CD4-positive, alpha-beta T cell (primary cell): ENCODE measurements around the gene PRR13. TPM values are rescaled to one million over a fixed set of nuclear protein-coding genes. Genes with fewer than 3 reads are reported as not detected.
"Not testable (repeated sequence)": the region's sequence is repeated elsewhere in the genome, so short reads cannot be mapped to it uniquely, and the experiment has no call there.

Source experiments
- ATAC-seq: fragments of 200-7000 bp; cut with Tn5 transposase; one replicate; pipeline ENCODE4 v1.10.0; 2022; ENCODE audit warnings: mild to moderate bottlenecking; ENCODE audit not compliant: poor library complexity
- CTCF ChIA-PET: fragments of 350-600 bp; sonication (Branson Sonifier 250); formaldehyde crosslinking; loops from one replicate; lab custom pipeline; 2021; ENCODE audit warnings: antibody characterized with exemption, inconsistent platforms; lab: Charles Lee
- POLR2A ChIA-PET: fragments of 350-600 bp; sonication (Branson Sonifier 250); formaldehyde crosslinking; loops from one replicate; lab custom pipeline; 2021; ENCODE audit warnings: antibody characterized with exemption, inconsistent platforms; lab: Charles Lee
- DNase-seq, 14 experiments: peaks; one replicate each; pipeline ENCODE4 v3.0.0-alpha.2; 2013 to 2020; ENCODE audit warnings: mixed read lengths in 2 of 14
- H3K27ac ChIP-seq, 2 donors: one replicate each; pipeline versions ENCODE4 v1.5.1 to v1.7.0; 2013; ENCODE audit warnings: low read length in 2 of 2, low read depth in 1 of 2, mild to moderate bottlenecking in 1 of 2
- H3K27me3 ChIP-seq, 2 experiments: 1 replicate in 1 of 2; 2 replicates in 1 of 2; pipeline versions ENCODE4 v1.6.1 to v1.7.0; 2013; ENCODE audit warnings: low read length in 2 of 2, control low read depth in 1 of 2, mild to moderate bottlenecking in 1 of 2, moderate library complexity in 1 of 2; ENCODE audit not compliant: insufficient read depth in 2 of 2, control insufficient read depth in 1 of 2
- H3K36me3 ChIP-seq: one replicate; pipeline ENCODE4 v1.6.1; 2013; ENCODE audit warnings: low read length, control low read depth; ENCODE audit not compliant: insufficient read depth
- H3K4me1 ChIP-seq: one replicate; pipeline ENCODE4 v1.6.1; 2013; ENCODE audit warnings: low read length, control low read depth; ENCODE audit not compliant: insufficient read depth
- H3K4me3 ChIP-seq: one replicate; pipeline ENCODE4 v1.5.1; 2013; ENCODE audit warnings: mild to moderate bottlenecking, low read length, moderate library complexity
- H3K9me3 ChIP-seq, 2 experiments: 1 replicate in 1 of 2; 2 replicates in 1 of 2; pipeline versions ENCODE4 v1.6.1 to v1.7.0; 2013; ENCODE audit warnings: low read length in 2 of 2, mild to moderate bottlenecking in 2 of 2, control low read depth in 1 of 2, moderate library complexity in 1 of 2; ENCODE audit not compliant: control insufficient read depth in 1 of 2, insufficient read depth in 1 of 2
- H3K27ac Mint-ChIP-seq: one replicate; pipeline ENCODE4 v1.8.0; 2020; ENCODE audit warnings: mixed read lengths
- H3K27me3 Mint-ChIP-seq: one replicate; pipeline ENCODE4 v1.8.0; 2021; ENCODE audit warnings: mixed read lengths
- H3K36me3 Mint-ChIP-seq: one replicate; pipeline ENCODE4 v1.8.0; 2021; ENCODE audit warnings: low read depth, mixed read lengths
- H3K4me1 Mint-ChIP-seq: one replicate; pipeline ENCODE4 v1.8.0; 2021; ENCODE audit warnings: low read depth, mixed read lengths
- H3K4me3 Mint-ChIP-seq: one replicate; pipeline ENCODE4 v1.8.0; 2020; ENCODE audit warnings: mild to moderate bottlenecking, mixed read lengths
- H3K9me3 Mint-ChIP-seq: one replicate; pipeline ENCODE4 v1.8.0; 2020; ENCODE audit warnings: mixed read lengths
- intact Hi-C, 2 experiments: fragments of 100-400 bp; cut with DNase I in 1 of 2; cut with micrococcal nuclease in 1 of 2; formaldehyde crosslinking; loops; one replicate each; pipeline versions ENCODE4 v1.15.1 to v1.9.0; 2023 to 2025; cut with DNase I, micrococcal nuclease
- total RNA-seq, 174 experiments: library from RNA in 2 of 174; stranded (reverse) in 2 of 174; gene quantifications; one replicate each; pipeline ENCODE4 v1.2.3 and lab custom pipeline; 2021 to 2026
- TF ChIP-seq, protein P1 (sequence below): fragments of 200-600 bp; IDR thresholded peaks from one replicate; pipeline ENCODE4 v1.8.0; 2022; ENCODE audit warnings: antibody characterized with exemption, mild to moderate bottlenecking

The PRR13 gene
- total RNA-seq, 2 experiments from 2014 or later: 133 to 142 TPM

DNA sequence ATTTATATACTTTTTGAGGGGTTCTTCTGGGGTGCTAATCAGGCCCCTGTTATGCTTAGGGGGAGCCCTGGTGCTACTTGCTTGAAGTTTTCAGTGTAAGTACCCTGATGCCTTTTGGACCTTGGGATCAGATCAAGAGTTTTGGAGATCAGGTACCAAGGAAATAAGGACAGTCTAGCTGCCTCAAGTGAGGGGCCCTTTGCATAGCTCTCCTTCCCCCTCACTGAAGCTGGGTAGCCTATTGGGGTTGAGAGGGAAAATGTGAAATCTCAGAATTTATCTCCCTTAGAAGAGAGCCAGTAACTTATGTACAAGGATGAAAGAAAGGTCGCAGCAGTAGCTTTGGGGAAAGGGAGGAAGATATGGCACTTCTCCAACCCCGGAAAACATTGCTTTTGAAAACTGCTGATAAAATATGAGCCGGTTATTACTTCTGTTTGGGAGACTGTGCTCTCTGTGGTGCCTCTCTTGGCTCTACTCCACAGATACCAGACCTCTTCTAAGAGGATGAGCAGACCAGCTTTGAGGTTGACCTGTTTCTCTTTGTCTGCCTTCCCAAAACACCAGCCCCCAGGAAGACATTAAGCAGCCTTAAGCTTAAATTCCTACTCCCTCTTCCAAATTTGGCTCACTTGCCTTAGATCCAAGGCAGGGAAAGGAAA lies 26.6 kb upstream of the PRR13 start:
- no peaks in the 10 kb centered on the region for H3K27me3 ChIP-seq
- CTCF ChIA-PET: interaction anchor here (1.0 to 1.2 kb wide), 3 partner anchors 62 to 94 kb away, joined by 3 to 5 read pairs (median 4); partner anchors contain the start of gene AAAS
- peaks cover 36% of the 10 kb centered on the region for H3K36me3 ChIP-seq
- intact Hi-C loops: no loop called here
- POLR2A ChIA-PET: interaction anchor here (0.8 to 2.2 kb wide), 2 partner anchors 35 to 84 kb away, joined by 3 to 12 read pairs; partner anchors contain the start of genes MAP3K12 and SP1
- Mint-ChIP-seq H3K4me3 (no peak overlapping the region), H3K36me3 (peaks cover 48% of the 10 kb centered on the region), H3K9me3 (no peaks in the 10 kb centered on the region), H3K27ac (peak overlapping the region; percentile 78), H3K4me1 (peaks cover 63% of the 10 kb centered on the region), H3K27me3 (no peaks in the 10 kb centered on the region)
- H3K4me3 ChIP-seq: no peak overlapping the region
- TF ChIP-seq, protein P1, sequence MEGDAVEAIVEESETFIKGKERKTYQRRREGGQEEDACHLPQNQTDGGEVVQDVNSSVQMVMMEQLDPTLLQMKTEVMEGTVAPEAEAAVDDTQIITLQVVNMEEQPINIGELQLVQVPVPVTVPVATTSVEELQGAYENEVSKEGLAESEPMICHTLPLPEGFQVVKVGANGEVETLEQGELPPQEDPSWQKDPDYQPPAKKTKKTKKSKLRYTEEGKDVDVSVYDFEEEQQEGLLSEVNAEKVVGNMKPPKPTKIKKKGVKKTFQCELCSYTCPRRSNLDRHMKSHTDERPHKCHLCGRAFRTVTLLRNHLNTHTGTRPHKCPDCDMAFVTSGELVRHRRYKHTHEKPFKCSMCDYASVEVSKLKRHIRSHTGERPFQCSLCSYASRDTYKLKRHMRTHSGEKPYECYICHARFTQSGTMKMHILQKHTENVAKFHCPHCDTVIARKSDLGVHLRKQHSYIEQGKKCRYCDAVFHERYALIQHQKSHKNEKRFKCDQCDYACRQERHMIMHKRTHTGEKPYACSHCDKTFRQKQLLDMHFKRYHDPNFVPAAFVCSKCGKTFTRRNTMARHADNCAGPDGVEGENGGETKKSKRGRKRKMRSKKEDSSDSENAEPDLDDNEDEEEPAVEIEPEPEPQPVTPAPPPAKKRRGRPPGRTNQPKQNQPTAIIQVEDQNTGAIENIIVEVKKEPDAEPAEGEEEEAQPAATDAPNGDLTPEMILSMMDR: no peak
- no peaks in the 10 kb centered on the region for H3K9me3 ChIP-seq
- ATAC-seq (no peak), DNase-seq (no peak)
- peaks cover 11% of the 10 kb centered on the region for H3K4me1 ChIP-seq
- no peak overlapping the region for H3K27ac ChIP-seq

DNA sequence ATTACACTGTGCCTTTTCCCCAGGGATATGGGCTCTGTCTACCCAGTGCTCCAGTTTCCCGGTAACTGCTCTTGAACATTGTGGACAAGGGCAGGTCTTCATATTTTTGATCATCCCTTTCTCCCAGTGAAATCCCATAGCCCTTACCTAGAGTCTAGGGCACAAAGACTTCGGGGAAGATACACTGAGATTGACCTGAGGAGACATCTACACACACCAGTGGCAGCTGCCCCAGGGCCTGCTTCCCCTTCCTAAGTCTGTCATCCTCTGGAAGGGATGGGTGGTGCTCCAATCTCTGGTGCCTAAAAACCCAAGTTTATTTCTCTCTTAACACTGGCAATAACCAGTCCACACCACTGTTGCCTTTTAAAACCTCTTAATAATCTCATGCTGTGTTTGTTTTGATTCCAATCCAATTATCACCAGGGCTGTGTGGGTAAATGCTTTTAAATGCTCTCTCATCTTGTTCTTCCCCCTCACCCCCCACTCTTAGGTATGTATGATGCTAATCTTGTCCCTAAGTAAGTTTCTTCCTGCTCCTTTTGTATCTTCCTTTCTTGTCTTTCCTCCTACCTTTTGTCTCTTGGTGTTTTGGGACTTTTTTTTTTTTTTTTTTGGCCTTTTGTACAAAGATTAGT lies 25.7 kb upstream of the PRR13 start:
- H3K27me3 ChIP-seq, H3K27ac ChIP-seq, H3K9me3 ChIP-seq, H3K4me3 Mint-ChIP-seq, H3K9me3 Mint-ChIP-seq, H3K4me3 ChIP-seq, ATAC-seq, DNase-seq, intact Hi-C loops, H3K27me3 Mint-ChIP-seq: not testable (repeated sequence)
- POLR2A ChIA-PET: interaction anchor here (2.2 kb wide), 1 partner anchor 36 kb away, joined by 12 read pairs; the partner anchor contains the start of gene SP1
- peaks cover 62% of the 10 kb centered on the region for H3K4me1 Mint-ChIP-seq
- Histone ChIP-seq H3K36me3 (peaks cover 28% of the 10 kb centered on the region), H3K4me1 (peaks cover 11% of the 10 kb centered on the region)
- CTCF ChIA-PET: interaction anchor here (1.1 to 2.7 kb wide), 3 partner anchors 63 to 95 kb away, joined by 3 to 11 read pairs (median 4); partner anchors contain the start of gene AAAS
- H3K27ac Mint-ChIP-seq: peak overlapping the region; percentile 78
- peaks cover 39% of the 10 kb centered on the region for H3K36me3 Mint-ChIP-seq

DNA sequence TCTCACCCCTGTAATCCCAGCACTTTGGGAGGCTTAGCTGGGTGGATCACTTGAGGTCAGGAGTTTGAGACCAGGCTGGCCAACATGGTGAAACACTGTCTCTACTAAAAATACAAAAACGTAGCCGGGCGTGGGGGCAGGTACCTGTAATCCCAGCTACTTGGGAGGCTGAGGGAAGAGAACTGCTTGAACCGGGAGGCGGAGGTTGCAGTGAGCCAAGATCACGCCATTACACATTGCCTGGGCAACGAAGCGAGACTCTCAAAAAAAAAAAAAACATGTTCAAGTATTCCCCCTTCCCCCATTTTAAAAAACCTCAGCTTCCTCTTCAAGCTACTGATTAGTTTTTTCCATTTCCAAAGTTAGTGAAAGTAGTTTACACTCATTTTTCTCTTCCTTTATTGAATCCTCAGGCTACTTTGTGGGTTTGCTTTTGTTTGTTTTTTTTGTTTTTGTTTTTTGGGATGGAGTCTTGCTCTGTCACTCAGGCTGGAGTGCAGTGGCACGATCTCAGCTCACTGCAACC lies 24.2 kb upstream of the PRR13 start:
- H3K9me3 ChIP-seq, H3K9me3 Mint-ChIP-seq, H3K27ac ChIP-seq, H3K4me3 Mint-ChIP-seq, H3K4me3 ChIP-seq, H3K27me3 ChIP-seq, ATAC-seq, intact Hi-C loops, H3K27me3 Mint-ChIP-seq, H3K27ac Mint-ChIP-seq: not testable (repeated sequence)
- Mint-ChIP-seq H3K36me3 (peaks cover 24% of the 10 kb centered on the region), H3K4me1 (peaks cover 57% of the 10 kb centered on the region)
- POLR2A ChIA-PET: interaction anchor here (0.6 to 2.7 kb wide), 6 partner anchors 24 to 97 kb away, joined by 3 to 13 read pairs (median 4); partner anchors contain the start of genes PRR13 and SP1
- CTCF ChIA-PET: interaction anchor here (0.6 to 2.7 kb wide), 5 partner anchors 10 to 96 kb away, joined by 3 to 11 read pairs (median 4); partner anchors contain the start of gene AAAS
- peaks cover 16% of the 10 kb centered on the region for H3K4me1 ChIP-seq
- H3K36me3 ChIP-seq: peaks cover 15% of the 10 kb centered on the region
- DNase-seq: peak in 4 of 14 experiments; percentile 6 to 43 (median 32)
